HFFc6 (cell line): Measurements from ENCODE around the gene LIN28A. TPM values are rescaled to one million over a fixed set of nuclear protein-coding genes. Genes with fewer than 3 reads are reported as not detected.

Experiments
- DNase-seq: peaks from one replicate; pipeline ENCODE4 v3.0.0-alpha.2; 2018
- H3K27ac Mint-ChIP-seq: 2 replicates; pipeline ENCODE4 v1.8.0; 2020; ENCODE audit warnings: mild to moderate bottlenecking, mixed read lengths
- H3K27me3 Mint-ChIP-seq: 2 replicates; pipeline ENCODE4 v1.8.0; 2021; ENCODE audit warnings: mild to moderate bottlenecking, moderate library complexity, mixed read lengths; ENCODE audit not compliant: insufficient read depth
- H3K36me3 Mint-ChIP-seq: 2 replicates; pipeline ENCODE4 v1.8.0; 2021; ENCODE audit warnings: low read depth, mixed read lengths
- H3K4me1 Mint-ChIP-seq: 2 replicates; pipeline ENCODE4 v1.8.0; 2020; ENCODE audit warnings: low read depth, mixed read lengths
- H3K4me3 Mint-ChIP-seq: 2 replicates; pipeline ENCODE4 v1.8.0; 2020; ENCODE audit warnings: mild to moderate bottlenecking, moderate library complexity, mixed read lengths
- H3K9me3 Mint-ChIP-seq: 2 replicates; pipeline ENCODE4 v1.8.0; 2020; ENCODE audit warnings: mild to moderate bottlenecking, mixed read lengths
- CTCF ChIP-seq: fragments of 200-600 bp; sonication (generic); IDR thresholded peaks from 2 replicates; pipeline ENCODE4 v1.5.0; 2021; ENCODE audit warnings: antibody characterized with exemption, mild to moderate bottlenecking
- total RNA-seq, 6 experiments: library from RNA; stranded (reverse); fragmentation: NEBNext Ultra II Directional; extraction: Animal tissue kit (Norgen Biotek cat#: 25700); gene quantifications; 2 replicates in 1 of 6; 3 replicates in 5 of 6; pipeline ENCODE4 v1.2.3, GENCODE V29; 2021

Gene LIN28A
- total RNA-seq, 6 experiments from 2014 or later, result not detected

- no peak for TF ChIP-seq CTCF
- H3K27me3 Mint-ChIP-seq, result no peaks in the 10 kb centered on the region
- no peaks in the 10 kb centered on the region for H3K4me1 Mint-ChIP-seq
- no peak for DNase-seq
- no peak overlapping the region for H3K4me3 Mint-ChIP-seq
- peaks cover 24% of the 10 kb centered on the region for H3K36me3 Mint-ChIP-seq
- H3K27ac Mint-ChIP-seq, result no peak overlapping the region
- H3K9me3 Mint-ChIP-seq, result no peaks in the 10 kb centered on the region
Observed at GRCh38 chr1:26449868-26450267, 39.3 kb downstream of the LIN28A start.

- DNase-seq, result no peak
- H3K4me1 Mint-ChIP-seq, result no peaks in the 10 kb centered on the region
- H3K36me3 Mint-ChIP-seq, result peaks cover 24% of the 10 kb centered on the region
- no peak overlapping the region for H3K27ac Mint-ChIP-seq
- no peak overlapping the region for H3K4me3 Mint-ChIP-seq
- TF ChIP-seq CTCF, result no peak
- no peaks in the 10 kb centered on the region for H3K27me3 Mint-ChIP-seq
- no peaks in the 10 kb centered on the region for H3K9me3 Mint-ChIP-seq
Observed at GRCh38 chr1:26450908-26451307, 40.3 kb downstream of the LIN28A start.

GRCh38 chr1:26452459-26453183, 42.0 kb downstream of the LIN28A start:
- no peak for TF ChIP-seq CTCF
- H3K9me3 Mint-ChIP-seq, result no peaks in the 10 kb centered on the region
- peaks cover 11% of the 10 kb centered on the region for H3K36me3 Mint-ChIP-seq
- no peaks in the 10 kb centered on the region for H3K4me1 Mint-ChIP-seq
- DNase-seq, result no peak
- no peak overlapping the region for H3K27ac Mint-ChIP-seq
- no peaks in the 10 kb centered on the region for H3K27me3 Mint-ChIP-seq
- no peak overlapping the region for H3K4me3 Mint-ChIP-seq

- Mint-ChIP-seq H3K27me3 (no peaks in the 10 kb centered on the region; the same call in 1 of the 2 replicates), H3K36me3 (peaks cover 15% of the 10 kb centered on the region; the same call in 1 of the 2 replicates), H3K4me1 (no peaks in the 10 kb centered on the region), H3K4me3 (no peak overlapping the region), H3K27ac (no peak overlapping the region), H3K9me3 (no peaks in the 10 kb centered on the region)
- no peak for TF ChIP-seq CTCF
- DNase-seq, result no peak
Observed at GRCh38 chr1:26459148-26459547, 48.5 kb downstream of the LIN28A start.

- Mint-ChIP-seq H3K9me3 (no peaks in the 10 kb centered on the region), H3K27me3 (no peaks in the 10 kb centered on the region; the same call in 1 of the 2 replicates), H3K4me3 (no peak overlapping the region), H3K27ac (no peak overlapping the region), H3K36me3 (peaks cover 15% of the 10 kb centered on the region; the same call in 1 of the 2 replicates), H3K4me1 (no peaks in the 10 kb centered on the region)
- TF ChIP-seq CTCF, result no peak
- no peak for DNase-seq
Observed at GRCh38 chr1:26459573-26460031, 49.0 kb downstream of the LIN28A start.
